ENCODE data around the gene SSC5D. TPM values are rescaled to one million over a fixed set of nuclear protein-coding genes. Genes with fewer than 3 reads are reported as not detected.

Gene SSC5D
- polyA plus RNA-seq, 3 donors: 0.08 TPM; not detected in 2

GRCh38 chr19:55544776-55545439 is 56.7 kb downstream of the SSC5D start:
- Mint-ChIP-seq H3K36me3 (no peaks in the 10 kb centered on the region), H3K27ac (no peak overlapping the region), H3K4me3 (no peak overlapping the region), H3K27me3 (ENCODE audit: low read depth in 3 of 3) (peaks cover 15 to 21% (median 21%) of the 10 kb centered on the region in 3 donors), H3K9me3 (peaks cover 0 to 5% (median 0%) of the 10 kb centered on the region in 7 donors), H3K4me1 (peaks cover 7% of the 10 kb centered on the region)
- Histone ChIP-seq H2AFZ (ENCODE audit: insufficient read depth, low read depth, low read length, poor library complexity, severe bottlenecking) (no peak overlapping the region), H3K79me2 (ENCODE audit: insufficient read depth, low read length) (no peaks in the 10 kb centered on the region), H3K4me2 (replicated peaks; ENCODE audit: extremely low read depth, low read length, poor library complexity, severe bottlenecking) (no peak overlapping the region), H3K9me3 (replicated peaks in 1 of 2; ENCODE audit: control insufficient read depth in 1 of 2, insufficient read depth in 1 of 2, low read length in 2 of 2) (no peaks in the 10 kb centered on the region), H3K27ac (ENCODE audit: low read depth in 1 of 2, low read length in 2 of 2) (no peak overlapping the region), H3K4me3 (replicated peaks in 1 of 3; ENCODE audit: low read depth in 2 of 3, low read length in 3 of 3) (no peak overlapping the region), H4K20me1 (ENCODE audit: insufficient read depth, low read length) (no peaks in the 10 kb centered on the region), H3K27me3 (ENCODE audit: control insufficient read depth in 2 of 2, insufficient read depth in 2 of 2, low read length in 2 of 2) (no peaks in the 10 kb centered on the region), H3K4me1 (ENCODE audit: control insufficient read depth in 1 of 2, insufficient read depth in 2 of 2, low read length in 2 of 2) (peaks cover 0 to 7% of the 10 kb centered on the region in 2 donors), H3K9ac (ENCODE audit: insufficient read depth, low read length, poor library complexity, severe bottlenecking) (no peak overlapping the region), H3K36me3 (replicated peaks in 1 of 2; ENCODE audit: control insufficient read depth in 1 of 2, insufficient read depth in 2 of 2, low read length in 2 of 2) (no peaks in the 10 kb centered on the region)
- intact Hi-C loops (cut with micrococcal nuclease): no loop called here
- peak in 1 of 3 donors; percentile 12 for DNase-seq
- WGBS (ENCODE audit: insufficient coverage): 91% methylated on average over 22 of the region's 23 CpGs
- TF ChIP-seq CTCF (IDR thresholded peaks at IDR 0.05): no peak

GRCh38 chr19:55545443-55545842 is 57.2 kb downstream of the SSC5D start, which contains the start of gene SBK3:
Gene SBK3, minus strand, starts transcription at chr19:55545543. Its CDS starts 0 bp downstream, at chr19:55545543.
- H3K36me3 Mint-ChIP-seq: no peaks in the 10 kb centered on the region
- no peak within 1 kb of the TSS for H2AFZ ChIP-seq (ENCODE audit: insufficient read depth, low read depth, low read length, poor library complexity, severe bottlenecking)

More at GRCh38 chr19:55545443-55545842, 57.2 kb downstream of the SSC5D start, which contains the start of gene SBK3:
- no peaks in the 10 kb centered on the region for H3K9me3 ChIP-seq (replicated peaks in 1 of 2; ENCODE audit: control insufficient read depth in 1 of 2, insufficient read depth in 1 of 2, low read length in 2 of 2)
- peaks cover 15 to 24% (median 21%) of the 10 kb centered on the region in 3 donors for H3K27me3 Mint-ChIP-seq (ENCODE audit: low read depth in 3 of 3)
- H3K27me3 ChIP-seq (ENCODE audit: control insufficient read depth in 2 of 2, insufficient read depth in 2 of 2, low read length in 2 of 2): no peaks in the 10 kb centered on the region
- H3K4me1 ChIP-seq (ENCODE audit: control insufficient read depth in 1 of 2, insufficient read depth in 2 of 2, low read length in 2 of 2): peaks cover 0 to 7% of the 10 kb centered on the region in 2 donors
- DNase-seq: no peak
- H4K20me1 ChIP-seq (ENCODE audit: insufficient read depth, low read length): no peaks in the 10 kb centered on the region
- no peak within 1 kb of the TSS for H3K4me2 ChIP-seq (replicated peaks; ENCODE audit: extremely low read depth, low read length, poor library complexity, severe bottlenecking)
- peak within 1 kb of the TSS in 1 of 7 donors; percentile 67 for H3K27ac Mint-ChIP-seq
- H3K27ac ChIP-seq (ENCODE audit: low read depth in 1 of 2, low read length in 2 of 2): no peak within 1 kb of the TSS
- no peaks in the 10 kb centered on the region for H3K36me3 ChIP-seq (replicated peaks in 1 of 2; ENCODE audit: control insufficient read depth in 1 of 2, insufficient read depth in 2 of 2, low read length in 2 of 2)
- no peak for TF ChIP-seq CTCF (IDR thresholded peaks at IDR 0.05)
- no peaks in the 10 kb centered on the region for H3K79me2 ChIP-seq (ENCODE audit: insufficient read depth, low read length)
- H3K9me3 Mint-ChIP-seq: peaks cover 0 to 5% (median 0%) of the 10 kb centered on the region in 7 donors
- no peak within 1 kb of the TSS for H3K4me3 ChIP-seq (replicated peaks in 1 of 3; ENCODE audit: low read depth in 2 of 3, low read length in 3 of 3)
- WGBS (ENCODE audit: insufficient coverage): 100% methylated on average over 6 of the region's 10 CpGs
- H3K4me1 Mint-ChIP-seq: peaks cover 7% of the 10 kb centered on the region
- H3K9ac ChIP-seq (ENCODE audit: insufficient read depth, low read length, poor library complexity, severe bottlenecking): no peak within 1 kb of the TSS
- H3K4me3 Mint-ChIP-seq: no peak within 1 kb of the TSS
- intact Hi-C loops (cut with micrococcal nuclease): no loop called here
